Measurements from ENCODE around the gene PRR7. TPM values are rescaled to one million over a fixed set of nuclear protein-coding genes. Genes with fewer than 3 reads are reported as not detected.

The PRR7 gene
- polyA plus RNA-seq, 1 donor from 2014 or later, result 46.6 TPM

- H3K4me3 ChIP-seq (ENCODE audit: low read length), result no peak overlapping the region
- no peak for TF ChIP-seq TAF1 (IDR thresholded peaks at IDR 0.05; ENCODE audit: low read depth)
- no peak for TF ChIP-seq EP300 (conservative IDR thresholded peaks at IDR 0.05; ENCODE audit: poor library complexity, severe bottlenecking)
- TF ChIP-seq RAD21 (conservative IDR thresholded peaks at IDR 0.05), result no peak
- TF ChIP-seq MXI1 (conservative IDR thresholded peaks at IDR 0.05; ENCODE audit: poor library complexity, severe bottlenecking), result no peak
- no peak for TF ChIP-seq REST (IDR thresholded peaks at IDR 0.05; ENCODE audit: borderline replicate concordance)
- H3K9me3 ChIP-seq (ENCODE audit: low read length), result no peaks in the 10 kb centered on the region
- no peaks in the 10 kb centered on the region for H4K20me1 ChIP-seq (ENCODE audit: insufficient read depth)
- H3F3A ChIP-seq (ENCODE audit: insufficient read depth, low read length, poor library complexity, severe bottlenecking), result no peaks in the 10 kb centered on the region
- no peaks in the 10 kb centered on the region for H3K36me3 ChIP-seq (ENCODE audit: insufficient read depth, low read length)
- no peak overlapping the region for H3K9ac ChIP-seq (ENCODE audit: low read length)
- peaks cover 18% of the 10 kb centered on the region for H3K79me2 ChIP-seq (replicated peaks; ENCODE audit: insufficient read depth, low read length)
- no peaks in the 10 kb centered on the region for H3K27me3 ChIP-seq (ENCODE audit: insufficient read depth, low read depth, low read length)
- H2AFZ ChIP-seq (ENCODE audit: low read depth, low read length), result no peak overlapping the region
- no peak overlapping the region for H3K27ac ChIP-seq (ENCODE audit: low read length)
- H3K9me2 ChIP-seq (ENCODE audit: insufficient read depth, low read length), result no peaks in the 10 kb centered on the region
- H3K4me2 ChIP-seq (ENCODE audit: low read length), result no peak overlapping the region
These were observed 15.1 kb upstream of the PRR7 start for GRCh38 chr5:177431317-177432142.

- H3K9me2 ChIP-seq (ENCODE audit: insufficient read depth, low read length), result no peaks in the 10 kb centered on the region
- no peaks in the 10 kb centered on the region for H3K36me3 ChIP-seq (ENCODE audit: insufficient read depth, low read length)
- no peaks in the 10 kb centered on the region for H3F3A ChIP-seq (ENCODE audit: insufficient read depth, low read length, poor library complexity, severe bottlenecking)
- no peak overlapping the region for H3K4me2 ChIP-seq (ENCODE audit: low read length)
- H3K27me3 ChIP-seq (ENCODE audit: insufficient read depth, low read depth, low read length), result no peaks in the 10 kb centered on the region
- H3K79me2 ChIP-seq (replicated peaks; ENCODE audit: insufficient read depth, low read length), result peaks cover 15% of the 10 kb centered on the region
- no peak overlapping the region for H3K4me3 ChIP-seq (ENCODE audit: low read length)
- H3K27ac ChIP-seq (ENCODE audit: low read length), result no peak overlapping the region
- H2AFZ ChIP-seq (ENCODE audit: low read depth, low read length), result no peak overlapping the region
- H3K9me3 ChIP-seq (ENCODE audit: low read length), result no peaks in the 10 kb centered on the region
- H3K9ac ChIP-seq (ENCODE audit: low read length), result no peak overlapping the region
- TF ChIP-seq REST (IDR thresholded peaks at IDR 0.05; ENCODE audit: borderline replicate concordance) (no peak), CTCF (IDR thresholded peaks at IDR 0.05; ENCODE audit: poor library complexity, severe bottlenecking) (no peak), MXI1 (conservative IDR thresholded peaks at IDR 0.05; ENCODE audit: poor library complexity, severe bottlenecking) (no peak), RAD21 (conservative IDR thresholded peaks at IDR 0.05) (no peak), EZH2 (IDR thresholded peaks at IDR 0.05; ENCODE audit: borderline replicate concordance, insufficient read depth, low read length, poor library complexity, severe bottlenecking) (no peak), TAF1 (IDR thresholded peaks at IDR 0.05; ENCODE audit: low read depth) (no peak), SMC3 (conservative IDR thresholded peaks at IDR 0.05; ENCODE audit: poor library complexity) (no peak), POLR2AphosphoS5 (IDR thresholded peaks at IDR 0.05) (no peak), EP300 (conservative IDR thresholded peaks at IDR 0.05; ENCODE audit: poor library complexity, severe bottlenecking) (no peak)
- no peaks in the 10 kb centered on the region for H4K20me1 ChIP-seq (ENCODE audit: insufficient read depth)
These were observed 14.3 kb upstream of the PRR7 start for GRCh38 chr5:177432143-177432838.
